NOMO-1 treated with DMSO at 0.1 percent for 48 hours (cell line): ENCODE measurements around the gene MYO1E.
"Not testable (repeated sequence)": the region's sequence is repeated elsewhere in the genome, so short reads cannot be mapped to it uniquely, and the experiment has no call there.

Experiments
- DNase-seq: peaks from one replicate; lab custom pipeline; 2025; ENCODE audit not compliant: unreplicated experiment; lab: John Stamatoyannopoulos, UW

The MYO1E gene

GRCh38 chr15:59352189-59352588, 20.5 kb downstream of the MYO1E start:
- DNase-seq, result no peak

GRCh38 chr15:59350421-59350732, 22.3 kb downstream of the MYO1E start:
- DNase-seq, result no peak

GRCh38 chr15:59349680-59350420, 22.8 kb downstream of the MYO1E start:
- peak; percentile 58 for DNase-seq

- DNase-seq, result no peak
These were observed 24.8 kb downstream of the MYO1E start for GRCh38 chr15:59347915-59348314.

GRCh38 chr15:59346951-59347350, 25.7 kb downstream of the MYO1E start:
- no peak for DNase-seq

GRCh38 chr15:59345326-59345725, 27.3 kb downstream of the MYO1E start:
- no peak for DNase-seq

- no peak for DNase-seq
These were observed 28.4 kb downstream of the MYO1E start for GRCh38 chr15:59344311-59344710.

- no peak for DNase-seq
These were observed 32.3 kb downstream of the MYO1E start for GRCh38 chr15:59340325-59340724.

GRCh38 chr15:59339252-59339672, 33.4 kb downstream of the MYO1E start:
- DNase-seq, result no peak

- DNase-seq, result no peak
These were observed 34.3 kb downstream of the MYO1E start for GRCh38 chr15:59338414-59338813.

- not testable (repeated sequence) for DNase-seq
These were observed 35.9 kb downstream of the MYO1E start for GRCh38 chr15:59336725-59337124.

GRCh38 chr15:59335207-59335786, 37.4 kb downstream of the MYO1E start:
- no peak for DNase-seq

GRCh38 chr15:59334076-59334415, 38.6 kb downstream of the MYO1E start:
- no peak for DNase-seq

- DNase-seq, result no peak
These were observed 39.1 kb downstream of the MYO1E start for GRCh38 chr15:59333401-59334075.

- DNase-seq, result peak; percentile 17
These were observed 40.7 kb downstream of the MYO1E start for GRCh38 chr15:59332009-59332408.

- DNase-seq, result no peak
These were observed 42.0 kb downstream of the MYO1E start for GRCh38 chr15:59330649-59331048.

GRCh38 chr15:59329570-59330350, 42.9 kb downstream of the MYO1E start:
- no peak for DNase-seq

GRCh38 chr15:59329091-59329490, 43.6 kb downstream of the MYO1E start:
- no peak for DNase-seq

- peak; percentile 37 for DNase-seq
These were observed 44.7 kb downstream of the MYO1E start for GRCh38 chr15:59327942-59328341.

- no peak for DNase-seq
These were observed 45.8 kb downstream of the MYO1E start for GRCh38 chr15:59326856-59327255.

GRCh38 chr15:59322056-59322759, 50.5 kb downstream of the MYO1E start:
- DNase-seq, result no peak
